Keratinocyte (primary cell): ENCODE data around the gene NCOA7. TPM values are rescaled to one million over a fixed set of nuclear protein-coding genes. Genes with fewer than 3 reads are reported as not detected.

Experiments used
- DNase-seq: peaks from one replicate; pipeline ENCODE4 v3.0.0-alpha.2; 2011; ENCODE audit warnings: low read depth, missing footprints, low spot score
- FAIRE-seq: peaks from 2 replicates; lab custom pipeline; 2011; peaks lifted over from hg19 to GRCh38; lab: Jason Lieb, UNC
- H2AFZ ChIP-seq: 2 replicates; pipeline ENCODE4 v1.6.0; 2012; ENCODE audit warnings: low read length, control low read depth, inconsistent platforms; ENCODE audit not compliant: control insufficient read depth
- H3K27ac ChIP-seq: 2 replicates; pipeline ENCODE4 v1.5.1; 2011; ENCODE audit warnings: low read length; ENCODE audit not compliant: control insufficient read depth, insufficient read depth
- H3K27me3 ChIP-seq: 3 replicates; pipeline ENCODE4 v1.6.0; 2011; ENCODE audit warnings: low read length; ENCODE audit not compliant: control insufficient read depth, insufficient read depth; ENCODE audit errors: extremely low read depth
- H3K36me3 ChIP-seq, 2 experiments: 2 replicates in 1 of 2; 3 replicates in 1 of 2; pipeline ENCODE4 v1.5.1; 2011; ENCODE audit warnings: low read length in 2 of 2, mild to moderate bottlenecking in 1 of 2; ENCODE audit not compliant: control insufficient read depth in 2 of 2, insufficient read depth in 2 of 2; ENCODE audit errors: extremely low read depth in 1 of 2
- H3K4me1 ChIP-seq: 3 replicates; pipeline ENCODE4 v1.5.1; 2011; ENCODE audit warnings: low read length; ENCODE audit not compliant: control insufficient read depth, insufficient read depth; ENCODE audit errors: extremely low read depth
- H3K4me2 ChIP-seq: 3 replicates; pipeline ENCODE4 v1.6.0; 2011; ENCODE audit warnings: low read depth, low read length; ENCODE audit not compliant: control insufficient read depth, insufficient read depth; ENCODE audit errors: extremely low read depth
- H3K4me3 ChIP-seq, 3 experiments: fragments of 200-600 bp in 1 of 3; sonication (generic) in 1 of 3; 2 replicates in 2 of 3; 3 replicates in 1 of 3; pipeline ENCODE4 v1.5.1; 2011 to 2016; ENCODE audit warnings: low read length in 3 of 3, mild to moderate bottlenecking in 3 of 3, control low read depth in 2 of 3, inconsistent platforms in 1 of 3, low read depth in 1 of 3, mixed read lengths in 1 of 3, mixed run types in 1 of 3, moderate library complexity in 1 of 3; ENCODE audit not compliant: control insufficient read depth in 2 of 3, insufficient read depth in 2 of 3; ENCODE audit errors: extremely low read depth in 1 of 3
- H3K79me2 ChIP-seq: 2 replicates; pipeline ENCODE4 v1.6.0; 2012; ENCODE audit warnings: low read length; ENCODE audit not compliant: control insufficient read depth, insufficient read depth
- H3K9ac ChIP-seq: 3 replicates; pipeline ENCODE4 v1.6.0; 2011; ENCODE audit warnings: low read length; ENCODE audit not compliant: control insufficient read depth, insufficient read depth; ENCODE audit errors: extremely low read depth
- H3K9me1 ChIP-seq: 3 replicates; pipeline ENCODE4 v1.6.0; 2011; ENCODE audit warnings: low read length; ENCODE audit not compliant: control insufficient read depth, insufficient read depth; ENCODE audit errors: extremely low read depth
- H3K9me3 ChIP-seq: 2 replicates; pipeline ENCODE4 v1.5.1; 2012; ENCODE audit warnings: low read depth, low read length; ENCODE audit not compliant: control insufficient read depth
- H4K20me1 ChIP-seq: 3 replicates; pipeline ENCODE4 v1.6.0; 2011; ENCODE audit warnings: low read length; ENCODE audit not compliant: control insufficient read depth, insufficient read depth; ENCODE audit errors: extremely low read depth
- CTCF ChIP-seq, 3 experiments: IDR thresholded peaks in 1 of 3; conservative IDR thresholded peaks in 1 of 3; optimal IDR thresholded peaks in 1 of 3; 2 replicates in 2 of 3; 3 replicates in 1 of 3; pipeline versions ENCODE3 to v1.5.1; 2011; ENCODE audit warnings: low read length in 3 of 3, mild to moderate bottlenecking in 3 of 3, moderate library complexity in 2 of 3, control low read depth in 1 of 3, inconsistent platforms in 1 of 3; ENCODE audit not compliant: insufficient read depth in 2 of 3; ENCODE audit errors: extremely low read depth in 1 of 3
- EZH2 ChIP-seq: IDR thresholded peaks from one replicate; pipeline ENCODE4 v1.6.1; 2012; ENCODE audit warnings: inconsistent platforms, mild to moderate bottlenecking, low read length, moderate library complexity
- dilution Hi-C: fragments of 300-500 bp; cut with MboI; formaldehyde crosslinking; loops from one replicate; pipeline ENCODE4 v1.7.0; 2020; ENCODE audit warnings: low sequenced_read_pairs; ENCODE audit not compliant: extremely low pct_ligation_motif_present
- polyA plus RNA-seq, 5 experiments: library from polyadenylated mRNA; depleted of rRNA in 3 of 5; stranded (reverse) in 3 of 5; stranded (forward) in 1 of 5; unstranded in 1 of 5; fragments of >200 nt; gene quantifications; 1 replicate in 1 of 5; 2 replicates in 3 of 5; 3 replicates in 1 of 5; pipeline versions ENCODE4 v1.2.1 to v1.2.3, GENCODE V29; 2011 to 2012; ENCODE audit warnings: missing spikeins in 2 of 5, low read depth in 1 of 5, low replicate concordance in 1 of 5

NCOA7 gene
- polyA plus RNA-seq, 1 donor (not counting 4 experiments of a cell fraction or from before 2014, with no cell fraction given), result 20.5 TPM

DNA sequence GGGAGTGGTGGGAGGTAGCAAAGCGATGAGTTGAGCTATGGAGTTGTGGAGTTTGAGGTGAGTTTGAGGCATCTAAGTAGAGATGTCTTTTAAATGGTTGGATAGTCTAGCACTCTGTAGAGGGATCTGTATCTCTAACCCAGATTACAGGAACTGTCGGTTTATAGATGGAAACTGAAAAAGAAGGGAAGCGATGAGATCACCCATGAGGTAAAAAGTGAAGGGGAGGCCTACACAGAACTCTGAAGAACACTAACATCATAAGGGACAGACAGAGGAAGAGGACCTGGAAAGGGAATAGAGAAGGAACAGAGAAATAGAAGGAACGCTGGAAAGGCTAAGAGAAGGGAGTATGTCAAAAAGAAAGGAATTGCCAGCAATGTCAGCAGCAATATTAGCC is 168.3 kb downstream of the NCOA7 start:
- TF ChIP-seq CTCF (optimal IDR thresholded peaks at IDR 0.05 in 1 of 3, IDR thresholded peaks at IDR 0.05 in 1 of 3, conservative IDR thresholded peaks at IDR 0.05 in 1 of 3; ENCODE audit: extremely low read depth in 1 of 3, insufficient read depth in 2 of 3, low read length in 3 of 3) (no peak), EZH2 (no peak)
- H3K79me2 ChIP-seq, result no peaks in the 10 kb centered on the region
- no peak overlapping the region for H3K4me2 ChIP-seq
- no peaks in the 10 kb centered on the region for H3K36me3 ChIP-seq
- H3K4me1 ChIP-seq, result peaks cover 13% of the 10 kb centered on the region
- H4K20me1 ChIP-seq, result no peaks in the 10 kb centered on the region
- FAIRE-seq, result no peak
- dilution Hi-C loops, result no loop called here
- no peaks in the 10 kb centered on the region for H3K9me3 ChIP-seq
- no peak overlapping the region for H2AFZ ChIP-seq
- H3K27ac ChIP-seq, result no peak overlapping the region
- no peak overlapping the region for H3K9ac ChIP-seq
- no peak overlapping the region for H3K4me3 ChIP-seq
- DNase-seq, result no peak
- H3K9me1 ChIP-seq, result no peaks in the 10 kb centered on the region
- no peaks in the 10 kb centered on the region for H3K27me3 ChIP-seq

- no peak for DNase-seq
- no peaks in the 10 kb centered on the region for H3K9me1 ChIP-seq
- H3K4me3 ChIP-seq, result no peak overlapping the region
- dilution Hi-C loops, result no loop called here
- H3K4me2 ChIP-seq, result no peak overlapping the region
- FAIRE-seq, result no peak
- H3K9me3 ChIP-seq, result no peaks in the 10 kb centered on the region
- H2AFZ ChIP-seq, result no peak overlapping the region
- no peaks in the 10 kb centered on the region for H3K79me2 ChIP-seq
- no peaks in the 10 kb centered on the region for H3K36me3 ChIP-seq
- H3K9ac ChIP-seq, result no peak overlapping the region
- H3K27ac ChIP-seq, result no peak overlapping the region
- H4K20me1 ChIP-seq, result no peaks in the 10 kb centered on the region
- H3K27me3 ChIP-seq, result no peaks in the 10 kb centered on the region
- TF ChIP-seq CTCF (optimal IDR thresholded peaks at IDR 0.05 in 1 of 3, IDR thresholded peaks at IDR 0.05 in 1 of 3, conservative IDR thresholded peaks at IDR 0.05 in 1 of 3; ENCODE audit: extremely low read depth in 1 of 3, insufficient read depth in 2 of 3, low read length in 3 of 3), result no peak
- peaks cover 9% of the 10 kb centered on the region for H3K4me1 ChIP-seq
Observed at GRCh38 chr6:125961117-125961516, 170.4 kb downstream of the NCOA7 start.
